Adipocyte (in vitro differentiated cells): ENCODE measurements around the gene PACS1.

Source experiments
- DNase-seq: peaks from one replicate; pipeline ENCODE4 v3.0.0-alpha.2; 2015; ENCODE audit warnings: low read depth
- H3K27me3 ChIP-seq: replicated peaks from 2 replicates; pipeline ENCODE4 v1.7.0; 2013; ENCODE audit warnings: mild to moderate bottlenecking, low read length, moderate library complexity; ENCODE audit not compliant: control insufficient read depth, insufficient read depth
- H3K36me3 ChIP-seq: 2 replicates; pipeline ENCODE4 v1.7.0; 2013; ENCODE audit warnings: low read length, mild to moderate bottlenecking, moderate library complexity; ENCODE audit not compliant: control insufficient read depth, insufficient read depth, severe bottlenecking
- H3K4me1 ChIP-seq: 2 replicates; pipeline ENCODE4 v1.7.0; 2013; ENCODE audit warnings: mild to moderate bottlenecking, low read length, moderate library complexity; ENCODE audit not compliant: control insufficient read depth, insufficient read depth
- H3K4me3 ChIP-seq: 2 replicates; pipeline ENCODE4 v1.7.0; 2013; ENCODE audit warnings: mild to moderate bottlenecking, low read length, moderate library complexity
- H3K9ac ChIP-seq: 2 replicates; pipeline ENCODE4 v1.7.0; 2013; ENCODE audit warnings: mild to moderate bottlenecking, low read length, moderate library complexity
- H3K9me3 ChIP-seq: 2 replicates; pipeline ENCODE4 v1.7.0; 2013; ENCODE audit warnings: mild to moderate bottlenecking, low read length, moderate library complexity; ENCODE audit not compliant: control insufficient read depth

Gene PACS1

DNA sequence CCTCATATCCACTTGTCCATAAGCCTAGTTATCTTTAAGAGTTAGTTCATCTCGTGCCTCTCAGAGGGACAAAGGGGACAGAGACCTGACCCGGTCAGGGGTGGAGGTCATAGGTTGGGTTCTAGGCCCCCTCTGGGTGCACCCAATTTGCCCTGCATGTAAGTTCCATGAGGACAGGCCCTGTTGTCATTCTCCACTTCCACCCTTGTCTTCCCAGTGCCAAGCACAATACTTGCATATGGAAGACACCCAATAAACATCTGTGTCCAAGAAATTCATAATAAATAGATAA is 220.2 kb downstream of the PACS1 start:
- no peak for DNase-seq

DNA sequence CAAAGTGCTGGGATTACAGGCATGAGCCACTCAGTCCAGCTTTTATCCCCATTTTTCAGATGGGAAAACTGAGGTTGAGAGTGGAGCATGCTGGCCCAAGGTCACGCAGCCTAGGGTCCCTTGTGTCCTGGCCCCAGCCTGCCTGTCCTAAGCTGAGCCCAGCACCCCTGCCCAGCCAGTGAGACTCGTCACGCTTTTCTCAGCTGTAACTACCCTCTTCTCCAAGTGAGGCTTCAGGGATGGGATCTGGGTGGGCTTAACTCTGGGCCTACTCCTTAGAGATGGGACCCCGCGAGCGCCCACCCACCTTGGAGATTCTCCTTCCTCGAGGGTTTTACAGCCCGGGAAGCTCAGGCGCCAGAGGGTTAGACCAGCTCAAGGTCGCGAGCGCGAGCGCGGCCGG is 221.2 kb downstream of the PACS1 start:
- peaks cover 22% of the 10 kb centered on the region for H3K27me3 ChIP-seq

More for the DNA sequence above, 220.2 kb downstream of the PACS1 start:
- Histone ChIP-seq H3K9ac (no peak overlapping the region), H3K9me3 (no peaks in the 10 kb centered on the region), H3K4me3 (peak overlapping the region; percentile 97), H3K27me3 (peaks cover 19% of the 10 kb centered on the region), H3K36me3 (peaks cover 13% of the 10 kb centered on the region), H3K4me1 (peaks cover 24% of the 10 kb centered on the region)

DNA sequence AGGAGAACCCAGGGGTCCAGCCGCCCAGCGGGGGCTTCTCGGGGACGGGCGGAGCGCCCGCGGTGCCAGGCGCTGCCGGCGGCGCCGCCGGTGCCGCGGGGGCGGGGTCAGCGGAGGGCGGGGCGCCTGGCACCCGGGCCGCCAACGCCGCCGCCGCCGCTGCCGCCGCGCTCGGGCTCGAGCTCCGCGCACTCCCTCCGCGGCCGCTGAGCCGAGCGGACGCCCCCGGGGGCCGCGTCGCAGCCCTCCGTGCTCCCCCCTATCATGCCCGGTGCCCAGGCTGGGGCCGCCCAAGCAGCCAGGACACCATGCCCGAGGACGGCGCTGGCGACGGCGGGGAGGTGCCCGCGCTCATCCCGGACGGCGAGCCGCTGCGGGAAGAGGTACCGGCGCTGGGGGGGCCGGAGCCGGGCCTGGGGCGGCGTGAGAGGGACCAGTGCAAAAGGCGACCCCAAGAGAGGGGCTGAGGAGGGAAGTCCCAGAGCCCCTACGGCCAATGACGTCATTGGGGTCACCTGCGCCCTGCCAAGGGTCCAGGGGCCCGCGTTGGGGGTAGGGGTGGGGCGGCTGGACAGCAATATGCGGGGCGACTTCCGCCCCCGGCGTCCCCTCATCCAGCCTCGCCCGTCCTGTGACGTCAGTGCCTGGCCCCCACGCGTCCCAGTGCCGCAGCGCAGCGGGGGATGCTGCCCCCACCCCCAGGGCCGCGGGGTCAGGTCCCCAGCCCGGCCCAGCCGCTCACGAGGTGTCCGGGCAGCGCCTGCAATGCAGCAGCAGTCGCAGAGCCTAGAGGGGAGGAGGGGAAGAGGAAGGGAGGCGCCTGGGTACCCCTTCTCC is 221.9 kb downstream of the PACS1 start, which contains the start of gene TMEM151A:
TSS of gene TMEM151A (plus strand) at position 189 of the 837 bp plus-strand sequence. CDS start at position 309, 120 bp downstream.
- peak within 1 kb of the TSS; percentile 65 for H3K4me3 ChIP-seq
- peaks cover 20% of the 10 kb centered on the region for H3K4me1 ChIP-seq
- no peaks in the 10 kb centered on the region for H3K9me3 ChIP-seq
- peaks cover 27% of the 10 kb centered on the region for H3K27me3 ChIP-seq
- H3K9ac ChIP-seq = no peak within 1 kb of the TSS
- H3K36me3 ChIP-seq = peaks cover 2% of the 10 kb centered on the region
- DNase-seq = peak; percentile 48

More for the DNA sequence above, 221.2 kb downstream of the PACS1 start:
- peaks cover 21% of the 10 kb centered on the region for H3K4me1 ChIP-seq
- H3K9me3 ChIP-seq = no peaks in the 10 kb centered on the region
- no peak overlapping the region for H3K9ac ChIP-seq
- DNase-seq = no peak
- no peak overlapping the region for H3K4me3 ChIP-seq
- peaks cover 7% of the 10 kb centered on the region for H3K36me3 ChIP-seq

DNA sequence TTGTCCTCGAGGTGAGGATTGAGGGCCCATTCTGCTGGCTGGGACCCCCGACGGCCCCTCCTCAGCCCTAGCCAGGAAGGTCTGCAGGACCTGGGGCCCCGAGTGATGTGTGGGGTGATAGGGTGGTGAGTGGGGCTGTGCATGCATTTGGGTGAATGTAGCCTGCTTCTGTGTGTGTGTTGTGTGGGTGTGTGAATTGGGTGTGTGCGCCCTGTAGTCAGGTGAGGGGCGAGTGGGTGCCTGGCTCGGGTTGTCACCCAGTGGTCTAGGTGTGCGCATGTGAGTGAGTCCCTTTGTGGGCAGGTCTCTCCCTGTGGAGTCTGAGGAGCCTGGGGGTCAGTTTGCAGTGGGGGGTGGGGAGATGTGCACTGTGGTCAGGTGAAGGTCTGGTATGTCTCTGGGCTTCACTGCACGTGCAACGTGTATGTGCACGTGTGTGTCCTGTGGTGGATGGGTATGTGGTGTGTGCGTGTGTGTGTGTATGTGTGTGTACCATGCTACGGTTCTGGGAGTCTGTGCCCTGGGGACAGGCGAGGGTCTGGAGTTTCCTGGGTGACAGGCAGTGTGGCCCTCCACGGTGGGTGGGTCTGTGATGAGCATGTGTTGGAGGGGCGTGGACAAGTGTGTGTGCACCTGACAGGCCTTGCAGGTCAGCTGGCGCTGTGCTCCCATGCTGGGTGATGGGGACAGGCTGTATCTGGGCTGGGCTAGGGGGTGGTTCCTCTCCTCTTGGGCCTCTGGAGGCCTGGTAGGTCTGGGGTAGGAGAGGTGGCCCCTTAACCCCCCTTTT is 222.7 kb downstream of the PACS1 start:
- H3K27me3 ChIP-seq = peaks cover 30% of the 10 kb centered on the region
- H3K4me1 ChIP-seq = peaks cover 12% of the 10 kb centered on the region
- H3K36me3 ChIP-seq = no peaks in the 10 kb centered on the region
- DNase-seq = no peak
- no peak overlapping the region for H3K4me3 ChIP-seq
- H3K9ac ChIP-seq = no peak overlapping the region
- H3K9me3 ChIP-seq = no peaks in the 10 kb centered on the region

DNA sequence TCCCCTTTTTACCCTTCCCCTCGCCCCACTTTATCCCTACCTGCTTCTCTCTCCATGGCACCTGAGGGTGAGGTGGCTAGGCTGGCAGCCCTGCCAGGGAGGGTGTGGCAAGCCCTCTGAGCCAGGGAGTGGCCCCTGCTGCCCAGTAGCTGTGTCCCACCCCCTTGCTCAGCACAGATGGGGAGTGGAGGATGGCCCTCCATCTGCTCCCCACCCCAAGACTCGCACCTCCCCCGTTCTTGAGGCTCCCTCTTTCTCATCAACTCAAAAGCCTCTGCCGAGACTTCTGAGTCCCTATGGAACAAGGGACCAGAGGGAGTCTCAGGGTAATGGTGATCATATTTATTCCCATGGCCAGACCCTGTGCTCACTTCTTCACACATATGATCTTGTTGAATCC is 223.3 kb downstream of the PACS1 start:
- no peaks in the 10 kb centered on the region for H3K9me3 ChIP-seq
- peaks cover 30% of the 10 kb centered on the region for H3K27me3 ChIP-seq
- no peak for DNase-seq

DNA sequence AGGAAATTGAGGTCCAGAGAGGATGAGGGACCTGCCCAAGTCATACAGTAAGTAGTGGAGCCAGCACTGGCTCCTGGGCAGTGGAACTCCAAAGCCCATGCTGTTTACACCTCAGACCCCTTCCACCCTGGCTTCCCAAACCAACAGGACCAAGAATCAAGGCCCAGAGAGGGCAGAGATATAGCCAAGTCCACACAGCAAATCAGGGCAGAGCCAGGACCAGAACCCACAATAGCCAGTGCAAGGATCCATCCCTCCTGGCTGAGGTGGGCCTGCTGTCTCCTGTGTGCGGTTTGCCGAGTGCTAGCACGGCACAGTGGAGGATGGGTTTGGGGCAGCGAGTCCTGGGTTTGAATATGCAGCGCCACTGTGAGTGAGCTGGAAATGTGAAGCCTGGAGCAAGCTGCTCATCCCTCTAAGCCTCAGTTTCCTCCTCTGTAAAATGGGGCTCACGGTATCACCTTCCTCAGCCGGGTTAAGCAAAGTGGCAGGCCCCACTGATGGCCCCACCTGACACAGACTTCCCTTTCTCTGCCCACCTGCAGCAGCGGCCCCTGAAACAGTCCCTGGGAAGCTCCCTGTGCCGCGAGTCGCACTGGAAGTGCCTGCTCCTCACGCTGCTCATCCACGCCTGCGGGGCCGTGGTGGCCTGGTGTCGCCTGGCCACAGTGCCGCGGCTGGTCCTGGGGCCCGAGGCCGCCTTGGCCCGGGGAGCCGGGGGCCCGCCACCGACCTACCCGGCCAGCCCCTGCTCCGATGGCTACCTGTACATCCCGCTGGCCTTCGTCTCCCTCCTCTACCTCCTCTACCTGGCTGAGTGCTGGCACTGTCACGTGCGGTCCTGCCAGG is 223.9 kb downstream of the PACS1 start:
- Histone ChIP-seq H3K9ac (no peak overlapping the region), H3K9me3 (no peaks in the 10 kb centered on the region), H3K27me3 (peaks cover 30% of the 10 kb centered on the region), H3K4me3 (no peak overlapping the region), H3K36me3 (no peaks in the 10 kb centered on the region), H3K4me1 (peaks cover 7% of the 10 kb centered on the region)
- DNase-seq = no peak

More for the DNA sequence above, 223.3 kb downstream of the PACS1 start:
- Histone ChIP-seq H3K36me3 (no peaks in the 10 kb centered on the region), H3K9ac (no peak overlapping the region), H3K4me1 (peaks cover 7% of the 10 kb centered on the region), H3K4me3 (no peak overlapping the region)
